SU-DHL-6 (cell line): ENCODE data around the gene SORCS2.

ENCODE experiments used
- CTCF ChIP-seq: fragments of 200-600 bp; sonication (generic); IDR thresholded peaks from one replicate; pipeline ENCODE4 v1.5.1; 2017; ENCODE audit warnings: antibody characterized with exemption, mild to moderate bottlenecking, low read length, moderate library complexity; ENCODE audit not compliant: insufficient read depth, poor library complexity, severe bottlenecking
- EZH2phosphoT487 ChIP-seq: fragments of 200-600 bp; sonication (generic), shearing (Covaris generic); conservative IDR thresholded peaks from 2 replicates; pipeline ENCODE4 v1.6.1; 2018; ENCODE audit warnings: mild to moderate bottlenecking, antibody characterized with exemption, low read length, moderate library complexity, mixed read lengths

GRCh38 chr4:7357323-7357722 is 165.0 kb downstream of the SORCS2 start:
- TF ChIP-seq EZH2phosphoT487, result no peak
- no peak for TF ChIP-seq CTCF
